GM23338 (cell line): Measurements from ENCODE around the gene ITGA8.

ENCODE experiments used
- CREB1 ChIP-seq: fragments of 250-450 bp; sonication (Bioruptor Pico); IDR thresholded peaks from 2 replicates; pipeline ENCODE4 v1.5.0; 2020; ENCODE audit warnings: low read depth, mild to moderate bottlenecking, moderate library complexity
- EZH2 ChIP-seq: fragments of 200-600 bp; sonication (generic); IDR thresholded peaks from one replicate; pipeline ENCODE4 v1.8.0; 2017; ENCODE audit warnings: antibody characterized with exemption, mild to moderate bottlenecking, low read depth; ENCODE audit not compliant: unreplicated experiment
- EZH2phosphoT487 ChIP-seq: fragments of 200-600 bp; sonication (generic); IDR thresholded peaks from one replicate; pipeline ENCODE4 v1.8.1; 2018; ENCODE audit warnings: antibody characterized with exemption; ENCODE audit not compliant: unreplicated experiment
- JUNB ChIP-seq: IDR thresholded peaks from one replicate; pipeline ENCODE4 v1.6.1; 2016; ENCODE audit warnings: antibody characterized with exemption; ENCODE audit not compliant: unreplicated experiment
- NANOG ChIP-seq: IDR thresholded peaks from 2 replicates; pipeline ENCODE4 v1.6.1; 2016; ENCODE audit warnings: antibody characterized with exemption, borderline replicate concordance
- POLR2AphosphoS5 ChIP-seq: IDR thresholded peaks from 2 replicates; pipeline ENCODE4 v1.6.1; 2016; ENCODE audit warnings: antibody characterized with exemption, low read depth
- STAT1 ChIP-seq: IDR thresholded peaks from one replicate; pipeline ENCODE4 v1.6.1; 2016; ENCODE audit warnings: antibody characterized with exemption; ENCODE audit not compliant: unreplicated experiment
- ZNF114 ChIP-seq: fragments of 250-450 bp; sonication (Bioruptor Pico); IDR thresholded peaks from 2 replicates; pipeline ENCODE4 v1.5.0; 2020; ENCODE audit warnings: mild to moderate bottlenecking, moderate library complexity
- ZNF331 ChIP-seq: fragments of 250-450 bp; sonication (Bioruptor Pico); IDR thresholded peaks from 2 replicates; pipeline ENCODE4 v1.5.0; 2020; ENCODE audit warnings: low read depth, mild to moderate bottlenecking, moderate library complexity
- TF ChIP-seq, protein P1 (sequence below), 2 experiments: fragments of 200-600 bp in 1 of 2; sonication (generic) in 1 of 2; conservative IDR thresholded peaks; 2 replicates each; pipeline versions ENCODE4 v1.5.1 to v1.6.1; 2016 to 2017; ENCODE audit warnings: antibody characterized with exemption in 2 of 2, low read depth in 2 of 2, mild to moderate bottlenecking in 2 of 2, moderate library complexity in 1 of 2
- TF ChIP-seq, protein P2 (sequence below): IDR thresholded peaks from one replicate; pipeline ENCODE4 v1.6.1; 2018; ENCODE audit warnings: antibody characterized with exemption; ENCODE audit not compliant: unreplicated experiment
- TF ChIP-seq, protein P3 (sequence below): fragments of 250-450 bp; sonication (Bioruptor Pico); IDR thresholded peaks from 2 replicates; pipeline ENCODE4 v1.5.0; 2020; ENCODE audit warnings: mild to moderate bottlenecking, moderate library complexity

DNA sequence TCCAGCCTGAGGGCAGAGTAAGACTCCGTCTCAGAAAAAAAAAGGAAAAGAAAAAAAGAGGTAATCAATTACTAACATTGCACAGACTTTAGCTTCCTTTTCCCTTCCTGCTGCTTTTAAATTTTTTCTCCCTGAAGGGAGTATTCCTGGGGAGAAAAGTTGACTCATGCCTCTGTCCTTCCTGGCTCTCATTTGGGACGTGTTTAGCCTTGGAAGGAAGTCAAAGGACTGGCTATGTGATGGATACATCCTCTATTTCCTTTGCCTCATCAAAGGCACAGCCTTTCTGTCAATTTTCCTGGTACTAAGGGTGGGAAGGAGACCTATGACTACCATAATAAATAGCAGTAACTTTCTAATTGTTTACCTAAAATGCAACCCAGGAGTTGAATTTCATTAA is 77.6 kb downstream of the ITGA8 start:
- TF ChIP-seq, protein P1, sequence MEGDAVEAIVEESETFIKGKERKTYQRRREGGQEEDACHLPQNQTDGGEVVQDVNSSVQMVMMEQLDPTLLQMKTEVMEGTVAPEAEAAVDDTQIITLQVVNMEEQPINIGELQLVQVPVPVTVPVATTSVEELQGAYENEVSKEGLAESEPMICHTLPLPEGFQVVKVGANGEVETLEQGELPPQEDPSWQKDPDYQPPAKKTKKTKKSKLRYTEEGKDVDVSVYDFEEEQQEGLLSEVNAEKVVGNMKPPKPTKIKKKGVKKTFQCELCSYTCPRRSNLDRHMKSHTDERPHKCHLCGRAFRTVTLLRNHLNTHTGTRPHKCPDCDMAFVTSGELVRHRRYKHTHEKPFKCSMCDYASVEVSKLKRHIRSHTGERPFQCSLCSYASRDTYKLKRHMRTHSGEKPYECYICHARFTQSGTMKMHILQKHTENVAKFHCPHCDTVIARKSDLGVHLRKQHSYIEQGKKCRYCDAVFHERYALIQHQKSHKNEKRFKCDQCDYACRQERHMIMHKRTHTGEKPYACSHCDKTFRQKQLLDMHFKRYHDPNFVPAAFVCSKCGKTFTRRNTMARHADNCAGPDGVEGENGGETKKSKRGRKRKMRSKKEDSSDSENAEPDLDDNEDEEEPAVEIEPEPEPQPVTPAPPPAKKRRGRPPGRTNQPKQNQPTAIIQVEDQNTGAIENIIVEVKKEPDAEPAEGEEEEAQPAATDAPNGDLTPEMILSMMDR (conservative IDR thresholded peaks at IDR 0.05; ENCODE audit: low read depth in 2 of 2): no peak
- TF ChIP-seq EZH2phosphoT487 (no peak), CREB1 (CRISPR knock-in tag) (no peak), EZH2 (no peak), POLR2AphosphoS5 (no peak), NANOG (no peak), STAT1 (no peak), JUNB (no peak), ZNF114 (CRISPR knock-in tag) (no peak), ZNF331 (CRISPR knock-in tag) (no peak)
- TF ChIP-seq, protein P2, sequence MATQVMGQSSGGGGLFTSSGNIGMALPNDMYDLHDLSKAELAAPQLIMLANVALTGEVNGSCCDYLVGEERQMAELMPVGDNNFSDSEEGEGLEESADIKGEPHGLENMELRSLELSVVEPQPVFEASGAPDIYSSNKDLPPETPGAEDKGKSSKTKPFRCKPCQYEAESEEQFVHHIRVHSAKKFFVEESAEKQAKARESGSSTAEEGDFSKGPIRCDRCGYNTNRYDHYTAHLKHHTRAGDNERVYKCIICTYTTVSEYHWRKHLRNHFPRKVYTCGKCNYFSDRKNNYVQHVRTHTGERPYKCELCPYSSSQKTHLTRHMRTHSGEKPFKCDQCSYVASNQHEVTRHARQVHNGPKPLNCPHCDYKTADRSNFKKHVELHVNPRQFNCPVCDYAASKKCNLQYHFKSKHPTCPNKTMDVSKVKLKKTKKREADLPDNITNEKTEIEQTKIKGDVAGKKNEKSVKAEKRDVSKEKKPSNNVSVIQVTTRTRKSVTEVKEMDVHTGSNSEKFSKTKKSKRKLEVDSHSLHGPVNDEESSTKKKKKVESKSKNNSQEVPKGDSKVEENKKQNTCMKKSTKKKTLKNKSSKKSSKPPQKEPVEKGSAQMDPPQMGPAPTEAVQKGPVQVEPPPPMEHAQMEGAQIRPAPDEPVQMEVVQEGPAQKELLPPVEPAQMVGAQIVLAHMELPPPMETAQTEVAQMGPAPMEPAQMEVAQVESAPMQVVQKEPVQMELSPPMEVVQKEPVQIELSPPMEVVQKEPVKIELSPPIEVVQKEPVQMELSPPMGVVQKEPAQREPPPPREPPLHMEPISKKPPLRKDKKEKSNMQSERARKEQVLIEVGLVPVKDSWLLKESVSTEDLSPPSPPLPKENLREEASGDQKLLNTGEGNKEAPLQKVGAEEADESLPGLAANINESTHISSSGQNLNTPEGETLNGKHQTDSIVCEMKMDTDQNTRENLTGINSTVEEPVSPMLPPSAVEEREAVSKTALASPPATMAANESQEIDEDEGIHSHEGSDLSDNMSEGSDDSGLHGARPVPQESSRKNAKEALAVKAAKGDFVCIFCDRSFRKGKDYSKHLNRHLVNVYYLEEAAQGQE: no peak
- TF ChIP-seq, protein P3, sequence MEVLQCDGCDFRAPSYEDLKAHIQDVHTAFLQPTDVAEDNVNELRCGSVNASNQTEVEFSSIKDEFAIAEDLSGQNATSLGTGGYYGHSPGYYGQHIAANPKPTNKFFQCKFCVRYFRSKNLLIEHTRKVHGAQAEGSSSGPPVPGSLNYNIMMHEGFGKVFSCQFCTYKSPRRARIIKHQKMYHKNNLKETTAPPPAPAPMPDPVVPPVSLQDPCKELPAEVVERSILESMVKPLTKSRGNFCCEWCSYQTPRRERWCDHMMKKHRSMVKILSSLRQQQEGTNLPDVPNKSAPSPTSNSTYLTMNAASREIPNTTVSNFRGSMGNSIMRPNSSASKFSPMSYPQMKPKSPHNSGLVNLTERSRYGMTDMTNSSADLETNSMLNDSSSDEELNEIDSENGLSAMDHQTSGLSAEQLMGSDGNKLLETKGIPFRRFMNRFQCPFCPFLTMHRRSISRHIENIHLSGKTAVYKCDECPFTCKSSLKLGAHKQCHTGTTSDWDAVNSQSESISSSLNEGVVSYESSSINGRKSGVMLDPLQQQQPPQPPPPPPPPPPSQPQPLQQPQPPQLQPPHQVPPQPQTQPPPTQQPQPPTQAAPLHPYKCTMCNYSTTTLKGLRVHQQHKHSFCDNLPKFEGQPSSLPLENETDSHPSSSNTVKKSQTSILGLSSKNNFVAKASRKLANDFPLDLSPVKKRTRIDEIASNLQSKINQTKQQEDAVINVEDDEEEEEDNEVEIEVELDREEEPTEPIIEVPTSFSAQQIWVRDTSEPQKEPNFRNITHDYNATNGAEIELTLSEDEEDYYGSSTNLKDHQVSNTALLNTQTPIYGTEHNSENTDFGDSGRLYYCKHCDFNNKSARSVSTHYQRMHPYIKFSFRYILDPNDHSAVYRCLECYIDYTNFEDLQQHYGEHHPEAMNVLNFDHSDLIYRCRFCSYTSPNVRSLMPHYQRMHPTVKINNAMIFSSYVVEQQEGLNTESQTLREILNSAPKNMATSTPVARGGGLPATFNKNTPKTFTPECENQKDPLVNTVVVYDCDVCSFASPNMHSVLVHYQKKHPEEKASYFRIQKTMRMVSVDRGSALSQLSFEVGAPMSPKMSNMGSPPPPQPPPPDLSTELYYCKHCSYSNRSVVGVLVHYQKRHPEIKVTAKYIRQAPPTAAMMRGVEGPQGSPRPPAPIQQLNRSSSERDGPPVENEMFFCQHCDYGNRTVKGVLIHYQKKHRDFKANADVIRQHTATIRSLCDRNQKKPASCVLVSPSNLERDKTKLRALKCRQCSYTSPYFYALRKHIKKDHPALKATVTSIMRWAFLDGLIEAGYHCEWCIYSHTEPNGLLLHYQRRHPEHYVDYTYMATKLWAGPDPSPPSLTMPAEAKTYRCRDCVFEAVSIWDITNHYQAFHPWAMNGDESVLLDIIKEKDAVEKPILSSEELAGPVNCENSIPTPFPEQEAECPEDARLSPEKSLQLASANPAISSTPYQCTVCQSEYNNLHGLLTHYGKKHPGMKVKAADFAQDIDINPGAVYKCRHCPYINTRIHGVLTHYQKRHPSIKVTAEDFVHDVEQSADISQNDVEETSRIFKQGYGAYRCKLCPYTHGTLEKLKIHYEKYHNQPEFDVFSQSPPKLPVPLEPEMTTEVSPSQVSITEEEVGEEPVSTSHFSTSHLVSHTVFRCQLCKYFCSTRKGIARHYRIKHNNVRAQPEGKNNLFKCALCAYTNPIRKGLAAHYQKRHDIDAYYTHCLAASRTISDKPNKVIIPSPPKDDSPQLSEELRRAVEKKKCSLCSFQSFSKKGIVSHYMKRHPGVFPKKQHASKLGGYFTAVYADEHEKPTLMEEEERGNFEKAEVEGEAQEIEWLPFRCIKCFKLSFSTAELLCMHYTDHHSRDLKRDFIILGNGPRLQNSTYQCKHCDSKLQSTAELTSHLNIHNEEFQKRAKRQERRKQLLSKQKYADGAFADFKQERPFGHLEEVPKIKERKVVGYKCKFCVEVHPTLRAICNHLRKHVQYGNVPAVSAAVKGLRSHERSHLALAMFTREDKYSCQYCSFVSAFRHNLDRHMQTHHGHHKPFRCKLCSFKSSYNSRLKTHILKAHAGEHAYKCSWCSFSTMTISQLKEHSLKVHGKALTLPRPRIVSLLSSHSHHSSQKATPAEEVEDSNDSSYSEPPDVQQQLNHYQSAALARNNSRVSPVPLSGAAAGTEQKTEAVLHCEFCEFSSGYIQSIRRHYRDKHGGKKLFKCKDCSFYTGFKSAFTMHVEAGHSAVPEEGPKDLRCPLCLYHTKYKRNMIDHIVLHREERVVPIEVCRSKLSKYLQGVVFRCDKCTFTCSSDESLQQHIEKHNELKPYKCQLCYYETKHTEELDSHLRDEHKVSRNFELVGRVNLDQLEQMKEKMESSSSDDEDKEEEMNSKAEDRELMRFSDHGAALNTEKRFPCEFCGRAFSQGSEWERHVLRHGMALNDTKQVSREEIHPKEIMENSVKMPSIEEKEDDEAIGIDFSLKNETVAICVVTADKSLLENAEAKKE (CRISPR knock-in tag): no peak
